Neuronal stem cell (in vitro differentiated cells): ENCODE results near the gene FMNL3.

Experiments used
- DNase-seq: peaks from one replicate; pipeline ENCODE4 v3.0.0-alpha.2; 2013; ENCODE audit warnings: low spot score
- H2AFZ ChIP-seq: one replicate; pipeline ENCODE4 v1.6.1; 2013; ENCODE audit warnings: mild to moderate bottlenecking, low read length, inconsistent platforms
- H2AK5ac ChIP-seq: 2 replicates; pipeline ENCODE4 v1.6.1; 2013; ENCODE audit warnings: low read depth, mild to moderate bottlenecking, inconsistent platforms, low read length, moderate library complexity, mixed read lengths
- H2BK120ac ChIP-seq: 2 replicates; pipeline ENCODE4 v1.6.1; 2013; ENCODE audit warnings: low read depth, mild to moderate bottlenecking, inconsistent platforms, low read length, moderate library complexity, mixed read lengths
- H2BK12ac ChIP-seq: one replicate; pipeline ENCODE4 v1.6.1; 2013; ENCODE audit warnings: low read length, inconsistent platforms
- H2BK15ac ChIP-seq: 2 replicates; pipeline ENCODE4 v1.6.1; 2013; ENCODE audit warnings: mild to moderate bottlenecking, low read length, inconsistent platforms, mixed read lengths
- H2BK5ac ChIP-seq: one replicate; pipeline ENCODE4 v1.6.1; 2013; ENCODE audit warnings: inconsistent platforms, mild to moderate bottlenecking, low read length, moderate library complexity
- H3K14ac ChIP-seq: one replicate; pipeline ENCODE4 v1.6.1; 2013; ENCODE audit warnings: low read length, inconsistent platforms
- H3K18ac ChIP-seq: 2 replicates; pipeline ENCODE4 v1.6.1; 2013; ENCODE audit warnings: low read length, inconsistent platforms
- H3K23ac ChIP-seq: 2 replicates; pipeline ENCODE4 v1.6.1; 2013; ENCODE audit warnings: low read depth, mild to moderate bottlenecking, mixed read lengths, low read length, inconsistent platforms; ENCODE audit not compliant: poor library complexity
- H3K27ac ChIP-seq: replicated peaks from 3 replicates; pipeline ENCODE4 v1.5.1; 2013; ENCODE audit warnings: low read length, inconsistent platforms
- H3K27me3 ChIP-seq, 3 experiments: 2 replicates each; pipeline ENCODE4 v1.6.1; 2013; ENCODE audit warnings: low read length in 3 of 3, mild to moderate bottlenecking in 2 of 3, inconsistent platforms in 1 of 3, low read depth in 1 of 3, mixed read lengths in 1 of 3, moderate library complexity in 1 of 3; ENCODE audit not compliant: control insufficient read depth in 3 of 3, insufficient read depth in 3 of 3
- H3K36me3 ChIP-seq, 2 donors: replicated peaks in 1 of 2; 2 replicates each; pipeline ENCODE4 v1.6.1; 2013; ENCODE audit warnings: low read length in 2 of 2; ENCODE audit not compliant: control insufficient read depth in 2 of 2, insufficient read depth in 2 of 2
- H3K4ac ChIP-seq: 2 replicates; pipeline ENCODE4 v1.6.1; 2013; ENCODE audit warnings: inconsistent platforms, mild to moderate bottlenecking, low read length, moderate library complexity
- H3K4me1 ChIP-seq, 2 donors: 1 replicate in 1 of 2; 2 replicates in 1 of 2; pipeline ENCODE4 v1.6.1; 2013; ENCODE audit warnings: low read length in 2 of 2, low read depth in 1 of 2; ENCODE audit not compliant: control insufficient read depth in 2 of 2, insufficient read depth in 1 of 2
- H3K4me2 ChIP-seq: one replicate; pipeline ENCODE4 v1.6.1; 2013; ENCODE audit warnings: mild to moderate bottlenecking, low read length, inconsistent platforms; ENCODE audit not compliant: insufficient read depth, poor library complexity, severe bottlenecking
- H3K4me3 ChIP-seq, 2 donors: 2 replicates each; pipeline ENCODE4 v1.5.1; 2013; ENCODE audit warnings: low read length in 2 of 2, mild to moderate bottlenecking in 2 of 2, inconsistent platforms in 1 of 2, moderate library complexity in 1 of 2
- H3K79me1 ChIP-seq: one replicate; pipeline ENCODE4 v1.6.1; 2013; ENCODE audit warnings: low read depth, mild to moderate bottlenecking, inconsistent platforms, low read length, moderate library complexity
- H3K9ac ChIP-seq: one replicate; pipeline ENCODE4 v1.6.1; 2013; ENCODE audit warnings: mild to moderate bottlenecking, low read depth, low read length, inconsistent platforms; ENCODE audit not compliant: poor library complexity
- H3K9me3 ChIP-seq, 2 donors: replicated peaks in 1 of 2; 2 replicates each; pipeline versions ENCODE3 to v1.6.1; 2013; ENCODE audit warnings: low read length in 2 of 2, mild to moderate bottlenecking in 2 of 2, inconsistent platforms in 1 of 2, low read depth in 1 of 2, mixed read lengths in 1 of 2, moderate library complexity in 1 of 2; ENCODE audit not compliant: control insufficient read depth in 2 of 2, insufficient read depth in 1 of 2
- H4K8ac ChIP-seq: one replicate; pipeline ENCODE4 v1.6.1; 2013; ENCODE audit warnings: low read depth, mild to moderate bottlenecking, inconsistent platforms, low read length, moderate library complexity
- H4K91ac ChIP-seq: one replicate; pipeline ENCODE4 v1.6.1; 2013; ENCODE audit warnings: low read length, low read depth, mild to moderate bottlenecking, inconsistent platforms; ENCODE audit not compliant: poor library complexity
- WGBS, 2 donors: extraction: QIAGEN DNeasy Blood & Tissue Kit; methylation state at CpG; one replicate each; pipeline ENCODE4 v1.1.7; 2013; ENCODE audit warnings: missing lambda C conversion rate in 2 of 2, mixed read lengths in 1 of 2; ENCODE audit not compliant: insufficient read length in 2 of 2, insufficient replicate concordance in 1 of 2; ENCODE audit errors: extremely low coverage in 2 of 2; 5-methylcytosine and 5-hydroxymethylcytosine counted together

FMNL3 gene

DNA sequence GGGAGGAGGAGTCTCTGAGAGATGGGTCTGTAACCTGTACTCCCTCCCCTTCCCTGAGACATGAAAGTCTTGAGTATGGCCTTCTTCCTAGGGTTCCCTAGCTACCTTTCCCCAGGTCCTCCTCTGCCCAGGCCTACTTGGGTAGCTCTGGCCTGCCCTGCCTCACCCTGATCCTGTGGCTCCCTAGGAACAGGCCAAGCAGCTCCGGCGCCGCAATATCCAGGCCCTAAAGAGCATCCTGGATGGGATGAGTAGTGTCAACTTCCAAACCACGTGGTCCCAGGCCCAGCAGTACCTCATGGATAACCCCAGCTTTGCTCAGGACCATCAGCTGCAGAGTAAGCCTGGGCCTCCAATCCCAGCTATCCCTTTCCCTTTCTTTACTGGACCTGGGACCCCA, 71.5 kb downstream of the FMNL3 start:
- H2BK120ac ChIP-seq: no peak overlapping the region
- no peak overlapping the region for H2AK5ac ChIP-seq
- H3K36me3 ChIP-seq: peaks cover 8 to 63% of the 10 kb centered on the region in 2 donors
- H3K27me3 ChIP-seq: no peaks in the 10 kb centered on the region
- no peak overlapping the region for H3K4ac ChIP-seq
- no peak overlapping the region for H3K4me2 ChIP-seq
- H3K9ac ChIP-seq: no peak overlapping the region
- no CpG with 5 or more reads among the region's 4 CpGs for WGBS, 2 donors
- H4K91ac ChIP-seq: no peak overlapping the region
- H2BK5ac ChIP-seq: no peak overlapping the region
- H3K4me3 ChIP-seq: no peak overlapping the region
- no peak overlapping the region for H3K23ac ChIP-seq
- H2BK12ac ChIP-seq: no peak overlapping the region
- H2AFZ ChIP-seq: no peak overlapping the region
- no peaks in the 10 kb centered on the region for H3K9me3 ChIP-seq
- H3K27ac ChIP-seq: no peak overlapping the region
- DNase-seq: no peak
- no peak overlapping the region for H2BK15ac ChIP-seq
- peaks cover 5 to 9% of the 10 kb centered on the region in 2 donors for H3K4me1 ChIP-seq
- H3K18ac ChIP-seq: no peak overlapping the region
- H4K8ac ChIP-seq: no peak overlapping the region
- no peak overlapping the region for H3K14ac ChIP-seq
- no peaks in the 10 kb centered on the region for H3K79me1 ChIP-seq

DNA sequence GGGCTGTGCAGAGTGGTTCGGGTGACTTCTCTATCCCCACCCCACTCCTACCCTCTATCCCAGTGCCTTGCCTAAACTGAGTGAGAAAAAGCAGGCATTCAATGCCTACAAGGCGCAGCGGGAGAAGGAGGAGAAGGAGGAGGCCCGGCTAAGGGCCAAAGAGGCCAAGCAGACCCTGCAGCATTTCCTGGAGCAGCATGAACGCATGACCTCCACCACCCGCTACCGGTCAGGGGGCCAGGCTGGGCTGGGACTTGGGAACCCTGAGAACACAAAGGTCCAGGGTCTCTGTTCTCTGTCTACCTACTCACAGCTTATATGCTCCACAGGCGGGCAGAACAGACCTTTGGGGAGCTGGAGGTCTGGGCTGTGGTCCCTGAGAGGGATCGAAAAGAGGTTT, 72.2 kb downstream of the FMNL3 start:
- no peak overlapping the region for H3K27ac ChIP-seq
- DNase-seq: no peak
- no peak overlapping the region for H2BK12ac ChIP-seq
- H3K18ac ChIP-seq: no peak overlapping the region
- no peak overlapping the region for H2BK120ac ChIP-seq
- H2AK5ac ChIP-seq: no peak overlapping the region
- H3K4ac ChIP-seq: no peak overlapping the region
- H2BK5ac ChIP-seq: no peak overlapping the region
- H4K8ac ChIP-seq: no peak overlapping the region
- H3K27me3 ChIP-seq: no peaks in the 10 kb centered on the region
- H2BK15ac ChIP-seq: no peak overlapping the region
- peak overlapping the region; percentile 14 for H3K23ac ChIP-seq
- H4K91ac ChIP-seq: no peak overlapping the region
- no peak overlapping the region for H3K4me3 ChIP-seq
- H3K14ac ChIP-seq: no peak overlapping the region
- no peak overlapping the region for H3K9ac ChIP-seq
- peaks cover 5 to 9% of the 10 kb centered on the region in 2 donors for H3K4me1 ChIP-seq
- H3K9me3 ChIP-seq: no peaks in the 10 kb centered on the region
- no peak overlapping the region for H3K4me2 ChIP-seq
- no CpG with 5 or more reads among the region's 9 CpGs for WGBS, 2 donors
- peaks cover 8 to 57% of the 10 kb centered on the region in 2 donors for H3K36me3 ChIP-seq
- no peaks in the 10 kb centered on the region for H3K79me1 ChIP-seq
- no peak overlapping the region for H2AFZ ChIP-seq

DNA sequence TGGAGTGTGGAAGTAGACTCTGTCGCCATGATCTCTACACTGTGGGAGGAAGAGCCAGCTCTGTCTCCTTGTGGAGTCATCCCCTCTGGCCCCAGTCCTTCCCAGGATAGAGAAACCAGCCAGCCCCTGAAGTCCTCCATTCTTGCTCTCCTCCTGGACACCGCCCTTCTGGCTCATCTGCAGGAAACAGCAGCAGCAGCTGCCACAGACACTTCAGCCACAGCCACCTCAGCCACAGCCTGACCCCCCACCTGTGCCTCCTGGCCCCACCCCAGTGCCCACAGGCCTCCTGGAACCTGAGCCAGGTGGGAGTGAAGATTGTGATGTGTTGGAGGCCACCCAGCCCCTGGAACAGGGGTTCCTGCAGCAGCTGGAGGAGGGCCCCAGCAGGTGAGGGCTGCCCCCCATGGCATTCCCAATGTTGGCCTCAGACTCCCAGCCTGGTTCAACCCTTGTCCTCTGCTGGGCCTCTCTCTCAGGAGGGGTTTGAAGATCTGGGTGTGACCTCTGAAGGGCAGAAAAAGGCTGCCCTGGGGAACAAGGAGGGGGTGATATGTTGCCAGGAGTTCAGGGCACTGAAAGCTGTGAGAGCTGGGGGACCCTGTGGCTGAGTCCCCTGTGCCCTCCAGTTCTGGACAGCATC, 73.4 kb downstream of the FMNL3 start:
- no peak overlapping the region for H2BK120ac ChIP-seq
- H3K36me3 ChIP-seq: peaks cover 8 to 50% of the 10 kb centered on the region in 2 donors
- no peak overlapping the region for H2AK5ac ChIP-seq
- no peak overlapping the region for H3K9ac ChIP-seq
- no peak overlapping the region for H3K18ac ChIP-seq
- no peak for DNase-seq
- no peaks in the 10 kb centered on the region for H3K79me1 ChIP-seq
- no peak overlapping the region for H4K91ac ChIP-seq
- H2AFZ ChIP-seq: no peak overlapping the region
- no peak overlapping the region for H3K4me2 ChIP-seq
- no peak overlapping the region for H3K23ac ChIP-seq
- no peak overlapping the region for H2BK5ac ChIP-seq
- no peak overlapping the region for H3K14ac ChIP-seq
- H3K9me3 ChIP-seq: no peaks in the 10 kb centered on the region
- no peak overlapping the region for H2BK15ac ChIP-seq
- H3K4me3 ChIP-seq: no peak overlapping the region
- H3K4me1 ChIP-seq: peaks cover 5 to 9% of the 10 kb centered on the region in 2 donors
- H3K4ac ChIP-seq: no peak overlapping the region
- H3K27me3 ChIP-seq: no peaks in the 10 kb centered on the region
- H3K27ac ChIP-seq: no peak overlapping the region
- WGBS, 2 donors: no CpG with 5 or more reads among the region's 2 CpGs
- no peak overlapping the region for H4K8ac ChIP-seq
- H2BK12ac ChIP-seq: no peak overlapping the region

DNA sequence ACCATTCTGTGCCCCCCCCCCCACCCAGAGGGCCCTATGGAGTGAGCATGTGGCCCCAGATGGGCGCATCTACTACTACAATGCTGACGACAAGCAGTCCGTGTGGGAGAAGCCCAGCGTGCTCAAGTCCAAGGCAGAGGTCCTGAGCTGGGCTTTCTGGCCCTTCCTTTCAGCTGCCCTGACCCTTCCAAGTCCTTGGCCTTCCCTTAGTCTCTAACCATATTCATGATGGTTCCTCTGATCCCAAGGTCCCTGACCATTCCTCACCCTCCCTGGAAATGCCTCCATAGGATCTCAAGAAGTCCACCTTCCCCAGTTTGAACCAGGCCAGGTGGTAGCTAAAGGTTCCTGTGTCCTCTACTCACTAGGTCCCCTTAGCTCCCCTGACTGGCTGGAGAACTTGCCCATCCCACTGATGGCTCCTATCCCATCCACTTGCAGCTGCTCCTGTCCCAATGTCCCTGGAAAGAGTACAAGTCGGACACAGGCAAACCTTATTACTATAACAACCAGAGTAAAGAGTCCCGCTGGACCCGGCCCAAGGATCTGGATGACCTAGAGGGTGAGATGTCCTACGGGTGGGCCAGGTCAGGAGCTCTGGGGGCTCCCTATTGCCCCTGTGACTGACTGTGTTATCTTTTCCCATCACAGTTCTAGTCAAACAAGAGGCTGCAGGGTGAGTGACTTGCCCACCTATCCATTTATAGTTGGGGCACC, 74.1 kb downstream of the FMNL3 start:
- Histone ChIP-seq H4K91ac (no peak overlapping the region), H3K36me3 (peaks cover 8 to 44% of the 10 kb centered on the region in 2 donors), H3K9me3 (no peaks in the 10 kb centered on the region), H3K18ac (no peak overlapping the region), H3K4me2 (no peak overlapping the region), H3K4me1 (peaks cover 5 to 9% of the 10 kb centered on the region in 2 donors), H2BK5ac (no peak overlapping the region), H3K4ac (no peak overlapping the region), H3K14ac (no peak overlapping the region), H4K8ac (no peak overlapping the region), H3K9ac (no peak overlapping the region), H2BK120ac (no peak overlapping the region), H2AK5ac (no peak overlapping the region), H3K27me3 (no peaks in the 10 kb centered on the region), H3K4me3 (no peak overlapping the region), H2AFZ (no peak overlapping the region), H3K23ac (no peak overlapping the region), H2BK12ac (no peak overlapping the region), H3K79me1 (no peaks in the 10 kb centered on the region), H2BK15ac (no peak overlapping the region), H3K27ac (no peak overlapping the region)
- no peak for DNase-seq
- no CpG with 5 or more reads among the region's 8 CpGs for WGBS, 2 donors
